Muscle of back (tissue), 10 donors: ENCODE data around the gene ZNF280B. TPM values are rescaled to one million over a fixed set of nuclear protein-coding genes. Genes with fewer than 3 reads are reported as not detected.

ENCODE experiments used
- polyA plus RNA-seq, 10 donors: library from polyadenylated mRNA; unstranded; fragments of 120-200 nt; gene quantifications; one replicate each; pipeline ENCODE4 v1.2.1, GENCODE V29; 2013; ENCODE audit not compliant: insufficient read length in 10 of 10

ZNF280B gene
- polyA plus RNA-seq, 10 donors = 3.2 to 12.5 (median 4.9) TPM

Other genes with a start within 250 kb of the ZNF280B start
- under 1 TPM in 6 of 10 donors, not detected in 4; 0.07 to 0.22 (median 0.18) TPM for gene ZNF280A, start 11.5 kb upstream of the ZNF280B start, polyA plus RNA-seq
- gene PRAME, start 50.5 kb upstream of the ZNF280B start, polyA plus RNA-seq = 1 to 10 TPM in 1 of 10 donors, under 1 TPM in 1, not detected in 8; 0.77 to 1.5 TPM
- not detected for gene GGTLC2, start 135.9 kb upstream of the ZNF280B start, polyA plus RNA-seq